Measurements from ENCODE around the gene NPEPPS. TPM values are rescaled to one million over a fixed set of nuclear protein-coding genes. Genes with fewer than 3 reads are reported as not detected.
A peak's percentile ranks its signal among the peaks of the same experiment; 100 is the strongest.
"Not testable (repeated sequence)": the region's sequence is repeated elsewhere in the genome, so short reads cannot be mapped to it uniquely, and the experiment has no call there.

NPEPPS gene
- total and polyA plus RNA-seq, 2 of the 13 experiments (the other 11 are each of a cell fraction or from before 2014, with no cell fraction given): 53.5 to 127 TPM

- FAIRE-seq: peak; percentile 57
- H3K27me3 ChIP-seq (ENCODE audit: control insufficient read depth in 1 of 2, insufficient read depth in 2 of 2, low read length in 2 of 2); POLR2A ChIA-PET; H3K9me3 ChIP-seq (ENCODE audit: low read length); H3K9ac ChIP-seq (ENCODE audit: insufficient read depth, low read depth, low read length); H3K4me2 ChIP-seq (ENCODE audit: low read depth, low read length); CTCF ChIA-PET (ENCODE audit: low intra/inter-chr PET ratio, low total read pairs); H4K20me1 ChIP-seq (ENCODE audit: insufficient read depth, low read length); H3K4me3 ChIP-seq (replicated peaks in 1 of 3; ENCODE audit: insufficient read depth in 1 of 3, low read depth in 2 of 3, low read length in 3 of 3); H2AFZ ChIP-seq (ENCODE audit: low read length); H3K36me3 ChIP-seq (replicated peaks in 1 of 2; ENCODE audit: control insufficient read depth in 1 of 2, insufficient read depth in 2 of 2, low read length in 2 of 2); H3K79me2 ChIP-seq (ENCODE audit: insufficient read depth, low read length); H3K27ac ChIP-seq (ENCODE audit: extremely low read length, insufficient read depth, low read length); BruUV-seq (replicated peaks): not testable (repeated sequence)
- DNase-seq (ENCODE audit: low spot score): peak; percentile 21
- TF ChIP-seq STAG1 (CRISPR knock-in tag; IDR thresholded peaks at IDR 0.05): peak; percentile 75
- peak; percentile 31; the same call in 1 of the 2 replicates for TF ChIP-seq BCL6 (CRISPR knock-in tag; IDR thresholded peaks at IDR 0.05)
- peak; percentile 71 for TF ChIP-seq ZNF629 (CRISPR knock-in tag; conservative IDR thresholded peaks at IDR 0.05)
- TF ChIP-seq RAD21 (CRISPR knock-in tag; IDR thresholded peaks at IDR 0.05): peak; percentile 63
- TF ChIP-seq, protein P1, sequence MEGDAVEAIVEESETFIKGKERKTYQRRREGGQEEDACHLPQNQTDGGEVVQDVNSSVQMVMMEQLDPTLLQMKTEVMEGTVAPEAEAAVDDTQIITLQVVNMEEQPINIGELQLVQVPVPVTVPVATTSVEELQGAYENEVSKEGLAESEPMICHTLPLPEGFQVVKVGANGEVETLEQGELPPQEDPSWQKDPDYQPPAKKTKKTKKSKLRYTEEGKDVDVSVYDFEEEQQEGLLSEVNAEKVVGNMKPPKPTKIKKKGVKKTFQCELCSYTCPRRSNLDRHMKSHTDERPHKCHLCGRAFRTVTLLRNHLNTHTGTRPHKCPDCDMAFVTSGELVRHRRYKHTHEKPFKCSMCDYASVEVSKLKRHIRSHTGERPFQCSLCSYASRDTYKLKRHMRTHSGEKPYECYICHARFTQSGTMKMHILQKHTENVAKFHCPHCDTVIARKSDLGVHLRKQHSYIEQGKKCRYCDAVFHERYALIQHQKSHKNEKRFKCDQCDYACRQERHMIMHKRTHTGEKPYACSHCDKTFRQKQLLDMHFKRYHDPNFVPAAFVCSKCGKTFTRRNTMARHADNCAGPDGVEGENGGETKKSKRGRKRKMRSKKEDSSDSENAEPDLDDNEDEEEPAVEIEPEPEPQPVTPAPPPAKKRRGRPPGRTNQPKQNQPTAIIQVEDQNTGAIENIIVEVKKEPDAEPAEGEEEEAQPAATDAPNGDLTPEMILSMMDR (CRISPR knock-in tag; IDR thresholded peaks at IDR 0.05): peak; percentile 50
- TF ChIP-seq SMC3 (IDR thresholded peaks at IDR 0.05; ENCODE audit: low read length): peak; percentile 48
- in situ Hi-C loops (cut with HindIII; ENCODE audit: extremely low pct_ligation_motif_present, low pct_unique_long_range_greater_than_20kb) (loop anchor here (25.0 kb wide), 1 partner anchor 112 kb away; no protein-coding TSS in a partner anchor), intact Hi-C loops (cut with micrococcal nuclease; ENCODE audit: unreplicated experiment) (loop anchor here (5.0 kb wide), 1 partner anchor 117 kb away; no protein-coding TSS in a partner anchor)
- ATAC-seq: peak; percentile 77
- WGBS (ENCODE audit: low lambda C conversion rate): 37% methylated on average over 4 of the region's 4 CpGs
- H3K4me1 ChIP-seq (ENCODE audit: insufficient read depth, low read length): peaks cover 29% of the 10 kb centered on the region
These were observed 30.3 kb upstream of the NPEPPS start for GRCh38 chr17:47500620-47501019.

- Histone ChIP-seq H3K27ac (ENCODE audit: extremely low read length, insufficient read depth, low read length) (peak overlapping the region; percentile 14), H3K4me2 (ENCODE audit: low read depth, low read length) (peak overlapping the region; percentile 78), H3K4me3 (replicated peaks in 1 of 3; ENCODE audit: insufficient read depth in 1 of 3, low read depth in 2 of 3, low read length in 3 of 3) (peak overlapping the region; percentile 30 to 57 (median 40); a peak in 5 of 6 replicates), H3K9ac (ENCODE audit: insufficient read depth, low read depth, low read length) (peak overlapping the region; percentile 13; the same call in 1 of the 2 replicates), H3K4me1 (ENCODE audit: insufficient read depth, low read length) (peaks cover 29% of the 10 kb centered on the region)
- H3K9me3 ChIP-seq (ENCODE audit: low read length); H3K27me3 ChIP-seq (ENCODE audit: control insufficient read depth in 1 of 2, insufficient read depth in 2 of 2, low read length in 2 of 2); BruUV-seq (replicated peaks); H3K36me3 ChIP-seq (replicated peaks in 1 of 2; ENCODE audit: control insufficient read depth in 1 of 2, insufficient read depth in 2 of 2, low read length in 2 of 2); H2AFZ ChIP-seq (ENCODE audit: low read length); H4K20me1 ChIP-seq (ENCODE audit: insufficient read depth, low read length); H3K79me2 ChIP-seq (ENCODE audit: insufficient read depth, low read length); CTCF ChIA-PET (ENCODE audit: low intra/inter-chr PET ratio, low total read pairs); TF ChIP-seq NR2F6 (IDR thresholded peaks at IDR 0.05): not testable (repeated sequence)
- in situ Hi-C loops (cut with HindIII; ENCODE audit: extremely low pct_ligation_motif_present, low pct_unique_long_range_greater_than_20kb) (loop anchor here (25.0 kb wide), 1 partner anchor 110 kb away; no protein-coding TSS in a partner anchor), intact Hi-C loops (cut with micrococcal nuclease; ENCODE audit: unreplicated experiment) (loop anchor here (5.0 kb wide), 1 partner anchor 115 kb away; no protein-coding TSS in a partner anchor)
- WGBS (ENCODE audit: low lambda C conversion rate): 8% methylated on average over 5 of the region's 8 CpGs
- FAIRE-seq (peak; percentile 59), DNase-seq (ENCODE audit: low spot score) (peak; percentile 11), ATAC-seq (peak; percentile 90)
- POLR2A ChIA-PET: interaction anchor here (1.2 kb wide), 1 partner anchor 147 kb away, joined by 3 read pairs; the partner anchor contains the start of gene KPNB1
- TF ChIP-seq, protein P2, sequence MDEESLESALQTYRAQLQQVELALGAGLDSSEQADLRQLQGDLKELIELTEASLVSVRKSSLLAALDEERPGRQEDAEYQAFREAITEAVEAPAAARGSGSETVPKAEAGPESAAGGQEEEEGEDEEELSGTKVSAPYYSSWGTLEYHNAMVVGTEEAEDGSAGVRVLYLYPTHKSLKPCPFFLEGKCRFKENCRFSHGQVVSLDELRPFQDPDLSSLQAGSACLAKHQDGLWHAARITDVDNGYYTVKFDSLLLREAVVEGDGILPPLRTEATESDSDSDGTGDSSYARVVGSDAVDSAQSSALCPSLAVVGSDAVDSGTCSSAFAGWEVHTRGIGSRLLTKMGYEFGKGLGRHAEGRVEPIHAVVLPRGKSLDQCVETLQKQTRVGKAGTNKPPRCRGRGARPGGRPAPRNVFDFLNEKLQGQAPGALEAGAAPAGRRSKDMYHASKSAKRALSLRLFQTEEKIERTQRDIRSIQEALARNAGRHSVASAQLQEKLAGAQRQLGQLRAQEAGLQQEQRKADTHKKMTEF (CRISPR knock-in tag; IDR thresholded peaks at IDR 0.05): peak; percentile 36; the same call in 1 of the 2 replicates
- peak; percentile 11; the same call in 1 of the 2 replicates for TF ChIP-seq RXRB (CRISPR knock-in tag; IDR thresholded peaks at IDR 0.05; ENCODE audit: borderline replicate concordance)
- peak; percentile 37; the same call in 1 of the 2 replicates for TF ChIP-seq ELF3 (CRISPR knock-in tag; IDR thresholded peaks at IDR 0.05)
- TF ChIP-seq RXRA (CRISPR knock-in tag; IDR thresholded peaks at IDR 0.05): peak; percentile 14; the same call in 1 of the 2 replicates
- TF ChIP-seq NR2F6 (CRISPR knock-in tag; IDR thresholded peaks at IDR 0.05): peak; percentile 25; the same call in 1 of the 2 replicates
- TF ChIP-seq SAP130 (CRISPR knock-in tag; IDR thresholded peaks at IDR 0.05; ENCODE audit: low read depth): peak; percentile 56; the same call in 1 of the 2 replicates
- peak; percentile 22; the same call in 1 of the 2 replicates for TF ChIP-seq SP5 (CRISPR knock-in tag; IDR thresholded peaks at IDR 0.05; ENCODE audit: borderline replicate concordance, low read depth)
- 0 out of 2 replicates have a peak, but pooled peaks have one; percentile 35 for TF ChIP-seq TFAP4 (IDR thresholded peaks at IDR 0.05; ENCODE audit: borderline replicate concordance, low read depth)
- TF ChIP-seq FOSL2 (CRISPR knock-in tag; IDR thresholded peaks at IDR 0.05): peak; percentile 29; the same call in 1 of the 2 replicates
These were observed 28.7 kb upstream of the NPEPPS start for GRCh38 chr17:47502122-47502731.
